Left kidney (tissue), 2 donors: ENCODE results near the gene PCSK9. TPM values are rescaled to one million over a fixed set of nuclear protein-coding genes. Genes with fewer than 3 reads are reported as not detected.

ENCODE experiments used
- DNase-seq: peaks from one replicate; pipeline ENCODE4 v3.0.0-alpha.2; 2013
- polyA plus RNA-seq: library from polyadenylated mRNA; unstranded; fragments of 120-200 nt; gene quantifications from one replicate; pipeline ENCODE4 v1.2.1, GENCODE V29; 2013; ENCODE audit not compliant: insufficient read length

PCSK9 gene
- polyA plus RNA-seq, 1 donor = 0.95 TPM

- no peak for DNase-seq
Measured at GRCh38 chr1:55059302-55060132, 20.2 kb downstream of the PCSK9 start.

GRCh38 chr1:55060133-55060999, 21.0 kb downstream of the PCSK9 start:
- DNase-seq = no peak

GRCh38 chr1:55061000-55061705, 21.8 kb downstream of the PCSK9 start:
- no peak for DNase-seq

GRCh38 chr1:55061706-55062321, 22.5 kb downstream of the PCSK9 start:
- DNase-seq = no peak

- DNase-seq = no peak
Measured at GRCh38 chr1:55062801-55063576, 23.6 kb downstream of the PCSK9 start.

GRCh38 chr1:55063577-55063942, 24.2 kb downstream of the PCSK9 start:
- DNase-seq = no peak

GRCh38 chr1:55064071-55064581, 24.8 kb downstream of the PCSK9 start:
- no peak for DNase-seq

- DNase-seq = no peak
Measured at GRCh38 chr1:55064861-55065263, 25.5 kb downstream of the PCSK9 start.

GRCh38 chr1:55065648-55066047, 26.3 kb downstream of the PCSK9 start:
- DNase-seq = no peak

GRCh38 chr1:55067022-55067778, 27.9 kb downstream of the PCSK9 start:
- DNase-seq = no peak

GRCh38 chr1:55067914-55068313, 28.6 kb downstream of the PCSK9 start:
- DNase-seq = no peak

- DNase-seq = no peak
Measured at GRCh38 chr1:55068638-55069037, 29.3 kb downstream of the PCSK9 start.

GRCh38 chr1:55069280-55069679, 29.9 kb downstream of the PCSK9 start:
- no peak for DNase-seq

GRCh38 chr1:55070293-55071164, 31.2 kb downstream of the PCSK9 start:
- no peak for DNase-seq

- DNase-seq = peak; percentile 40
Measured at GRCh38 chr1:55071477-55071876, 32.1 kb downstream of the PCSK9 start.

- no peak for DNase-seq
Measured at GRCh38 chr1:55073187-55073916, 34.0 kb downstream of the PCSK9 start.

GRCh38 chr1:55074455-55074854, 35.1 kb downstream of the PCSK9 start:
- no peak for DNase-seq

GRCh38 chr1:55076356-55076755, 37.0 kb downstream of the PCSK9 start:
- no peak for DNase-seq

- DNase-seq = no peak
Measured at GRCh38 chr1:55078470-55078869, 39.1 kb downstream of the PCSK9 start.
